G401.6 (cell line): Measurements from ENCODE around the gene CD36.

Source experiments
- FAIRE-seq: peaks from 2 replicates; lab custom pipeline; 2012; peaks lifted over from hg19 to GRCh38; lab: Jason Lieb, UNC

CD36 gene

DNA sequence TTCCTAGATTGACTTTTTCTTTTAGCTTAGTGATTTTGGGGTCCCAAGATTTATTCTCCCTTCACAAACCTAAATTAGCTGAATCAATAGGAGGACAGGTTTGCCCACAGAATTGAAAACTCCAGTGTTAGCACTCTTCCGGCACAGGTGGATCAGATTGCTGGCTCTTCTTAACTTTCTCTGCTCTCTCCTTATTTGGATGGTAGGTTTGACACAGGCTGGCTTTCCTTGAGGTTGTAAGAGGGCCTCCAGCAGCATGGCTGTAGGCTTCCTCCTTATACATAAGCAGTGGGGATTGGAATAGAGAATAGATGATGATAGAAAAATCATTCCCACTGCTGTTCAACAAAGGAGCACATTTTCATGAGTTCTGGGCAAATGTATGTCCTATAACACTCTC, 9.4 kb upstream of the CD36 start:
- FAIRE-seq = no peak

DNA sequence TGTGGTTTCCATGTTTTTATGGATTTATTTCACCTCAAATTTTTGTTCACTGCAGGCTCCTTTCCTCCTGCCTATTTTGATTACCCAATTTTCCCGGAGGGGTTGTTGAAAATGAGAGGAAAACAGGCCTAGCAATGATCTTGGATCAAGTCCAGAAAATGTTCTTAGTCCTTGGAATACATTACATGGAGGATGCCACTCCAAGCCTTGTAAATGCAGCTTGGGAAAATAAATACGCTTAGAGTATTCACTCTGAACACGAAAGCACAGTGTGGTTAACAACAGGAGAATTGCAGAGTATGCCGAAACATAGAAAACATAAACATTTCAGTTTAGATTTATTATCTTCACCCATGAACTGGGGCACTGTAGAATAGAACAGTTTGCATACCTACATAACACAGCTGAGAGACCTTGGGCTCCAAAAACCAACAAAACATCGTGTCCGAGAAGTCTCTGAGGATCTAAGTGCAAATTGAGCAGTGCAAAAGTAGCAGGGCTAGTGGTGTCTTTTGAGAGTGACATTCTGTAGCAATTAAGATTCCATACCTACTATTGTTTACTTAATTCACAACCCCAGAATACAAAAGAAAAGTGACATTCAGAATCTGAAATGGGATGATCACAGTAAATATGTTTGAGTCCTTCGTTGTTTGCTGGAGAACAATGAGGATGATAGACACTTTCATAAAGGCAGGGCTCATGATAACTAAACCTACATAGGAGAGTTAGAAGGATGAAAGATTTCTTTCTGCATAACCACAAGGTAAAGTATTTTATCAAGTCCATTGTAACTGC, 7.6 kb upstream of the CD36 start:
- FAIRE-seq = no peak

DNA sequence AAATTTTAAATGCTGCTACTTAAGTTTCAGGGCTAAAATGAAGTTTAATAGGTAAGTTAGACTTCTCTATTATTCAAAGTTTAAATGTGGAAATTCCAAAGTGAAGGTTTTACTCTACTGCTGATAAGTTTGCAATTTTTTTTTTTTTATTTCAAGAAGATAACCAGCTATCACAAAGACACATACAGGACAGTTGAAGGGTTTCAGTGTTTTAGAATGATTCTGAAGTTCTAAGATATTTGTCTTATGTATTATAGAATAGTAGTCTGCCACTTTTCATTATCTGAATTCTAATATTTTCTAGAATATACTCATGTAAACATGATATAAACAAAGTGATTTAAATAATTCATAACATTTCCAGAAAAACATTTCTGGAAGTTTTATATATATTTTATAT, 7.0 kb upstream of the CD36 start:
- peak; percentile 27 for FAIRE-seq

DNA sequence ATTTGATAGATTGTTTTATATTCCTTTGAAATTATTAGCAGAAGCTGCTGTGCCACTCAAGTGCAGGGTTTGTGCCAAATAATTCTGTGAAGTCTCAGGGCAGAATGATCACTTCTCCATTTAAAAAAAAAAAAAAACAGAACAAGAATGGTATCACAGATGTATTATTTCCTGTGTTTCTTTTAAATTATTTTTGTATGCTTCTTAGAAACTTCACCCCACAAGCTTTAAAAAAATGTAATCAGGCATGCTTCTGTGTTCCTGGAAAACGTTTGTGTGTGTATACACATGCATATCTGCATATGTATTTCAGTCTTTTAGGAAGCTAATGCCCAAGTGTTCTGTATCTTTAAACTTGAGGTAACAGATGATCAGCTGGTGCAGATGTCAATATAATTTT, 6.3 kb upstream of the CD36 start:
- no peak for FAIRE-seq

DNA sequence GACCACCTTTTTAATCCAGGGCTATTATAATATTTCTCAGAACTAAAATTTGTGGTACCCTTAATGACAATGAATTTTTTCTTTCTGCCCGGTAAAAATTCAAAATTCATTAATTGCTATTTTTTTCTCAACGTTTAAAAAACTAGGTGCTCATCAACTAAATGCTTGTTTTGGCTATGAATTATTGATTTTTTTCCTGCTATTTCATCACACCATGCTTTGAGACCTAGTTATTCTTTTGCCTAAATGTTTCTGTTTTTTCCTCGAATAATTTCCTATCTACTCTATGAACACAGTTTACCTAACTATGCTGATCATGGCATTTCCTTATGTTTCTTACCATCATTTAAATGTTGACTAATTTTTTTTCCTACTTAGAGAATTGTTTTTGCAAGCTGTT, 5.6 kb upstream of the CD36 start:
- no peak for FAIRE-seq

DNA sequence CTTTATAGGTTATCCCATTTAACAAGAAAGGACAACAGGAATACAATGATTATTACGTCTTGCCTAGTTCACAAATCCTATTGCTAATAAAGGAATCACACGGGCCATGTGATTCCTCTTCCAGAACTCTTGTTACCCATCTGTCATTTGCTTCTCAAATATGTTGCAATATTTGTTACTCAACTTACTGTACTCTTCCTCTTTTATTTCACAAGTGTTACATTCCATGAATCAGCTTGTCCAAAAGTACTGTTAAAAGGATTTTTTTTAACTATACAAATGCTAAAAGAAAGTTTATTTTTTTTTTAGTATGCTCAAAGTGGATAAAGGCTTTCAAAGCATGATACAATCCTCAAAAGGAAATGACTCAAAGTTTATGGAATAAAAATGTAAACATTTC, 3.9 kb upstream of the CD36 start:
- FAIRE-seq = peak; percentile 55

DNA sequence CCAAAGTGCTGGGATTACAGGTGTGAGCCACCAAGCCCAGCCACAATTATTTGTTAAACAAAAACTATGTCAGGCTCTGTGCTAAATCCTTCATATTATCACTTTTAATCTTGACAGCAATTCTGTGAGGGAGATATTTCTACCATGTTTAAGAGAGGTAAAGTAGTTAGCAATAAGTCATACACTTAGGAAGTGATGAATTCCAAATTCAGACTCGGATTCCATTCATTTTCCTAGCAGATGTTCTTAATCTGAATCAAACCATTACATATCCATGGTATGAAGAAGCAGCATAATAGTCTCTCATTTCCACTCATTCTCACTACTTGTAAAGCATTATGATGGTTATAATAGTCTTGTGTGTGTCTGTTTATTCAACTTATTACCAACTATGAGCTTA, 2.9 kb upstream of the CD36 start:
- no peak for FAIRE-seq

- FAIRE-seq = no peak
Observed at GRCh38 chr7:80635998-80636397, 2.4 kb upstream of the CD36 start.

GRCh38 chr7:80636709-80637108, 1.7 kb upstream of the CD36 start:
- no peak for FAIRE-seq

DNA sequence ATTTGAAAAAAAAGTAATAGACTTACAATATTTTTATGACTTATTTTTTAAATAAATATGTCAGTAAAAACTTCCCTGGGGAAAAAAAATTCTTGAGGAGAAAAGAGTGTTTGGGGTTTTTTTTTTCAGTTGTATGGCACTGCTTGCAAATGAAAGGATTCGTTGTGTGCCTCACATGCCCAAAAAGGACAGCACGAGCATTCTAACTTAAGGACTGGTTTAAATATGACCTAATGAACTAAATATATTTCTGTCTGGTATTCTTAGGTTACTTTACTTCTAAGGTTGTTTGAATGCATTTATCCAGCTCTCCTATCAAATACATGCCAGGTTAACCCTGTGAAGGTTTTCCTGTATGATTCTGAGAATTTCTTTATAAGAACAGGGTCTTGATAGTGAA, 988 bp upstream of the CD36 start:
- no peak for FAIRE-seq

DNA sequence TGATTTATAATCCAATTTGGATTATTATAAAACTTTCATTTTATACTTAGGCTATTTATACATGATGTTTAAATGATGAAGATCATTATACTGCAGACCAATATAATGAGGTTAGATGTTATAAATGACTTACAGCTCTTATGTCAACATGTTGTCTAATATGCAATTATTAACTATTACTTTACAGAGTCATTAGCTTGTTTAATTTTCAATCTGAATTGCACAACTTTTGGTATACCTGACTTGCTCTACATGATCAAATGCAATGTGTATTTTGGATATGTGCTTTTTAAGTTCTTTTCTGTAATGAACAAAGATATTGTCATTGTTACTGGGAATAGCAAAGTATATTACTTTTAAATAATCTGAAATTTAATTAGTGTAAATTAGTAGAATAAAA, 569 bp downstream of the CD36 start:
- peak; percentile 83 for FAIRE-seq

- FAIRE-seq = no peak
Observed at GRCh38 chr7:80640846-80641245, 2.4 kb downstream of the CD36 start.

- no peak for FAIRE-seq
Observed at GRCh38 chr7:80641548-80641947, 3.1 kb downstream of the CD36 start.

- FAIRE-seq = no peak
Observed at GRCh38 chr7:80642871-80643270, 4.4 kb downstream of the CD36 start.

DNA sequence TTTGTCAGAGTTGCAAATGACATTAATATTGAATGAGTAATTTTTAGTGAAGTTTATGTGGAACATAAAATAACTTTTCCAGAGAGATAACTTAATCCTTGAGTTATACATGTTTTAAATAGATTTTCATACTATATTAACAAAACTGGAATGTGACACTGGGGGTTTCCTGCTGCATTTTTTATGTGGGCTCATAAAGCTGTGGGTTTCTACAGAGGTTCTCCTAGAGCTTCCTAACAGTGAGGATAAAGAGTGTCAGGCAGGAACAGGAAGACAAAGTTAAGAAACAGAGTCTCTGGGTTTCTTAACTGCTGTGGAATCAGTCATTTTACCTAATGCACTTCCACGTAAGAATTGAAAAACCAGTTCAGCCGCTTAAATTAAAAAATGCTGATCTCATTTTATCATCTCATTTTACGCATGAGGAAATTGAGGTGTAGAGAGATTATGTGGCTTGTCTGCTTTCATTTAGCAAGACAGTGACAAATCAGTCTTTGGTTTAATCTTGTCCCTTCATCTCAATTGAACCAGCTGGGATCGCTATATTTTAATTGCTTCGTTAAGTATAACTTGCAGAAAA, 5.0 kb downstream of the CD36 start:
- FAIRE-seq = no peak

GRCh38 chr7:80644054-80644453, 5.6 kb downstream of the CD36 start:
- FAIRE-seq = no peak

DNA sequence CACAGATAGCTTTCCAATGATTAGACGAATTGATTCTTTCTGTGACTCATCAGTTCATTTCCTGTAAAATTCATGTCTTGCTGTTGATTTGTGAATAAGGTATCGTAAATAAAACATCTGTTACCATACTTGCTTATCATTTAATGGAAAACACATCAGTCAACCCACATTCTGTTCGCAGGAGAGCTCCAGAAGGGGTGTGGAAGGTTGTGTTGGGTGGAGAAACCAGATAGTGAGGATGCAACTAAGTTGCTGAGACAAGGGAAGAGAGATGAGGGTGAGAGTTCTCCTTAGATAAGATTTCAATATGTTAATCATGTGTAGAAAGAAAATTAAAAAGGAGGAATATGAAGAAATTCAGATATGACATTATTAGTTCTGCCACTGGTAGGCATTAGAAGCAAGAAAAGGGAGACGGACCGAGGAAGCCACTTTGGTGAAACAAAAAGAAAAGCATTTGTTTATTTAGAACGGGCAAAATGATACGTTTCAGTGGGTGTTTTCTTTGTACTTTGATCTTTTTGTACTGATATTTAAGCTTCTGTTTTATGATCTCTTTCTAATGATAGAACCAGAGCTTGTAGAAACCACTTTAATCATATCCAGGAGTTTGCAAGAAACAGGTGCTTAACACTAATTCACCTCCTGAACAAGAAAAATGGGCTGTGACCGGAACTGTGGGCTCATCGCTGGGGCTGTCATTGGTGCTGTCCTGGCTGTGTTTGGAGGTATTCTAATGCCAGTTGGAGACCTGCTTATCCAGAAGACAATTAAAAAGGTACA, 7.8 kb downstream of the CD36 start:
- FAIRE-seq = no peak

DNA sequence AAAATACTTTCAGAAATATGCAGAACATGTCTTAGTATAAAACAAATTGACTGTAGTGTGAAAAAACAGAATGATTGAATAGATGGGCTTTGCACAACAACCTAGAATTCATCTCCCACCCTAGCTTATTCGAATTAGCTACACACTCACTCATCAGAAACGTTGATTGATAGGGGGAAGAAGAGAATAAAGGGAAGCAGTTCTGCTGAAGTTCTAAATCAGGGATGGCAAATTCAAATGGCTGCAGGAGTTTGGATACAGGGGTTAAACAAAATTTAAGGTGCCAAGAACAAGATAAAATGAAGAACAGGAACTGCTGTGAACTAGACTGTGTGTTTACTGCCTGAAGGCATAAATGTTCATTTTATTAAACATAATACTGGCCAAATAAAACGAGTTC, 9.0 kb downstream of the CD36 start:
- FAIRE-seq = no peak

GRCh38 chr7:80648031-80648600, 9.7 kb downstream of the CD36 start:
- no peak for FAIRE-seq

GRCh38 chr7:80649011-80649410, 10.6 kb downstream of the CD36 start:
- no peak for FAIRE-seq

- no peak for FAIRE-seq
Observed at GRCh38 chr7:80650030-80650429, 11.6 kb downstream of the CD36 start.

GRCh38 chr7:80651471-80651870, 13.0 kb downstream of the CD36 start:
- FAIRE-seq = no peak

DNA sequence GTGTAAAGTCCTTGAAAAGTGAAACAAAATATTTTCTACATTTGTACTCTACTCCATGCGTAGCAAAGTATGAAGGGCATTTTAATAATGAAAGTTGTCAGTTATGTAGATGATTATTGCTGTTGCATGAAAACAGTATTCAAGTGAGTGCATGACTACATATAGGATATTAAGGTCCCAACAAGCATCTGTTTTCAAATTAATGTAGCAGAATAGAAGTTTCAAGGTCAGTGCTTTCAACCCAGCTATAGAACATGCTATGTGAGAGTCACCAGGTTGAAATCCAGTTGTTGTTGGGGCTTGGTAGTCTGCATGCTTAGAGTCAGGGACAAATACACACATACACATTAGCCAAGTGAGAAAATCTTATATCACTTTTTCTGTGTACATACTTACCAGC, 14.8 kb downstream of the CD36 start:
- FAIRE-seq = no peak
